ENCODE data around the gene SEL1L2. TPM values are rescaled to one million over a fixed set of nuclear protein-coding genes. Genes with fewer than 3 reads are reported as not detected.

Gene SEL1L2
- total RNA-seq, 2 donors from 2014 or later, result not detected

DNA sequence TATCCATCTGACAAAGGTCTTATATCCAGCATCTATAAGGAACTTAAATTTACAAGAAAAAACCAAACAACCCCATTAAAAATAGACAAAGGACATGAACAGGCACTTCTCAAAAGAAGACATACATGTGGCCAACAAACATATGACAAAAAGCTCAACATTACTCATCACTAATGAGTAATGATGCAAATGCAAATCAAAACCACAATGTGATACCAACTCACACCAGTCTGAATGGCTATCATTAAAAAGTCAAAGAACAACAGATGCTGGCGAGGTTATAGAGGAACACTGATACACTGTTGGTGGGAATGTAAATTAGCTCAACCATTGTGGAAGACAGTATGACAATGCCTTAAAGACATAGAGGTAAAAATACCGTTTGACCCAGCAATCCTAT is 18.8 kb upstream of the SEL1L2 start:
- DNase-seq (ENCODE audit: low spot score) (no peak), ATAC-seq (ENCODE audit: insufficient number of reproducible peaks, low FRiP score, low read depth) (no peak)
- H3K4me3 ChIP-seq, result no peak overlapping the region
- TF ChIP-seq, protein P1, sequence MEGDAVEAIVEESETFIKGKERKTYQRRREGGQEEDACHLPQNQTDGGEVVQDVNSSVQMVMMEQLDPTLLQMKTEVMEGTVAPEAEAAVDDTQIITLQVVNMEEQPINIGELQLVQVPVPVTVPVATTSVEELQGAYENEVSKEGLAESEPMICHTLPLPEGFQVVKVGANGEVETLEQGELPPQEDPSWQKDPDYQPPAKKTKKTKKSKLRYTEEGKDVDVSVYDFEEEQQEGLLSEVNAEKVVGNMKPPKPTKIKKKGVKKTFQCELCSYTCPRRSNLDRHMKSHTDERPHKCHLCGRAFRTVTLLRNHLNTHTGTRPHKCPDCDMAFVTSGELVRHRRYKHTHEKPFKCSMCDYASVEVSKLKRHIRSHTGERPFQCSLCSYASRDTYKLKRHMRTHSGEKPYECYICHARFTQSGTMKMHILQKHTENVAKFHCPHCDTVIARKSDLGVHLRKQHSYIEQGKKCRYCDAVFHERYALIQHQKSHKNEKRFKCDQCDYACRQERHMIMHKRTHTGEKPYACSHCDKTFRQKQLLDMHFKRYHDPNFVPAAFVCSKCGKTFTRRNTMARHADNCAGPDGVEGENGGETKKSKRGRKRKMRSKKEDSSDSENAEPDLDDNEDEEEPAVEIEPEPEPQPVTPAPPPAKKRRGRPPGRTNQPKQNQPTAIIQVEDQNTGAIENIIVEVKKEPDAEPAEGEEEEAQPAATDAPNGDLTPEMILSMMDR (IDR thresholded peaks at IDR 0.05), result no peak
- no peaks in the 10 kb centered on the region for H3K27me3 ChIP-seq (replicated peaks; ENCODE audit: insufficient read depth)
- H3K27ac ChIP-seq, result no peak overlapping the region
- peaks cover 7% of the 10 kb centered on the region for H3K9me3 ChIP-seq
- no peaks in the 10 kb centered on the region for H3K36me3 ChIP-seq
- no peaks in the 10 kb centered on the region for H3K4me1 ChIP-seq (ENCODE audit: control insufficient read depth in 1 of 2, low read depth in 2 of 2)

DNA sequence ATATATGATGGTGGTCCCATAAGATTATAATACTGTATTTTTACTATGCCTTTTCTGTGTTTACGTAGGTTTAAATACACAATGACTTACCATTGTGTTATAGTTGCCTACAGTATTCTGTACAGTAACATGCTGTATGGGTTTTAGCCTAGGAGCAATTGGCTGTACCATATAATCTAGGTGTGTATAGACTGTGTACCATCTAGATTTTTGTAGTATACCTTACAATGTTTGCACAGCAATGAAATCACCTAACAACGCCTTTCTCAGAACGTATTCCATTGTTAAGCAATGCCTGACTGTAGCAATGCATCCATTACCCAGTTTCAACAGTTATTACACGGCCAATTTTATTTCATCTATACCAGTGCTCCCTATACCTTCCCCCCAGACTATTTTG is 15.6 kb upstream of the SEL1L2 start:
- Histone ChIP-seq H3K4me3 (no peak overlapping the region), H3K9me3 (no peaks in the 10 kb centered on the region), H3K27me3 (replicated peaks; ENCODE audit: insufficient read depth) (no peaks in the 10 kb centered on the region), H3K36me3 (no peaks in the 10 kb centered on the region), H3K4me1 (ENCODE audit: control insufficient read depth in 1 of 2, low read depth in 2 of 2) (no peaks in the 10 kb centered on the region), H3K27ac (no peak overlapping the region)
- TF ChIP-seq, protein P1 (IDR thresholded peaks at IDR 0.05), result no peak
- ATAC-seq (ENCODE audit: insufficient number of reproducible peaks, low FRiP score, low read depth) (no peak), DNase-seq (ENCODE audit: low spot score) (no peak)

DNA sequence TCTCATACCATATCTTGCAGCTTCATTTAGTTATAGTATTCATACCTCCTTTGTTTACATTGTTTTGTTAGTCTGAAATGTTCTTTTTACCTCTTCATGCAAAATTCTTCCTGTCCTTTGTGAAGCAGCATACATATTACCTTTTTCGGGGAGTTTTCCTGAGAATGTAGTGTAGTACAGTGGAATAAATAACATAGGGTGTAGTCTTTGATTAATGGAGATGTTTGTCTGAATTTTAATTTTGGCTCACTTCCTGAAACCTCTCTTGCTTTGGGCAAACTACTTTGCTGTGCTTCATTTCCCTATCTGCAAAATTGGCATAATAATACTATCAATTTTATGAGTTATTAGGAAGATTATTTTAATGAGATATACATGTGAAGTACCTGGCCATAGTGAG is 10.5 kb upstream of the SEL1L2 start:
- Histone ChIP-seq H3K27ac (no peak overlapping the region), H3K9me3 (no peaks in the 10 kb centered on the region), H3K4me1 (ENCODE audit: control insufficient read depth in 1 of 2, low read depth in 2 of 2) (no peaks in the 10 kb centered on the region), H3K4me3 (no peak overlapping the region), H3K36me3 (no peaks in the 10 kb centered on the region), H3K27me3 (replicated peaks; ENCODE audit: insufficient read depth) (no peaks in the 10 kb centered on the region)
- DNase-seq (ENCODE audit: low spot score) (no peak), ATAC-seq (ENCODE audit: insufficient number of reproducible peaks, low FRiP score, low read depth) (no peak)
- TF ChIP-seq, protein P1 (IDR thresholded peaks at IDR 0.05), result no peak

DNA sequence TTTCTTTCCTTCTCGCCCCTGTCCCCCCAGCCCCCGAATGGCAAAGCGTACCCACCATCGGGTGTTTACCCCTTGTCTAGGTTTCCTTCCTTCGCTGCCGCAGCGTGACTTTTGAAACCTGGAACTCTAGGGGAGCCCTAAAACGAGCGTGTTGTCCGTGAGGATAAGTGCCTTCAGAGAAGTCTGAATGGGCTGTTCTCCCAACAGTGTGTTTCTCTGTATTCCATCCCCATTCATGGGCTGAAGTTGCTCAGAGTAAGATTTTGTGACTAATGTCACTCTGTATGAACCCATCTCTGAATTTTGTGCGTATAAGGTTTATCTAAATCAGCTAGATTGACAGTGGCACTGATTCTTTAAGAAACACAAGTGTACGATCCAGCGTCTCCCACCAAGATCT is 5.9 kb upstream of the SEL1L2 start:
- no peak for DNase-seq (ENCODE audit: low spot score)
- Histone ChIP-seq H3K4me1 (ENCODE audit: control insufficient read depth in 1 of 2, low read depth in 2 of 2) (no peaks in the 10 kb centered on the region), H3K9me3 (no peaks in the 10 kb centered on the region), H3K4me3 (peak overlapping the region; percentile 75), H3K27ac (no peak overlapping the region), H3K36me3 (no peaks in the 10 kb centered on the region), H3K27me3 (replicated peaks; ENCODE audit: insufficient read depth) (no peaks in the 10 kb centered on the region)
- TF ChIP-seq, protein P1 (IDR thresholded peaks at IDR 0.05), result no peak
- ATAC-seq (ENCODE audit: insufficient number of reproducible peaks, low FRiP score, low read depth), result no peak

DNA sequence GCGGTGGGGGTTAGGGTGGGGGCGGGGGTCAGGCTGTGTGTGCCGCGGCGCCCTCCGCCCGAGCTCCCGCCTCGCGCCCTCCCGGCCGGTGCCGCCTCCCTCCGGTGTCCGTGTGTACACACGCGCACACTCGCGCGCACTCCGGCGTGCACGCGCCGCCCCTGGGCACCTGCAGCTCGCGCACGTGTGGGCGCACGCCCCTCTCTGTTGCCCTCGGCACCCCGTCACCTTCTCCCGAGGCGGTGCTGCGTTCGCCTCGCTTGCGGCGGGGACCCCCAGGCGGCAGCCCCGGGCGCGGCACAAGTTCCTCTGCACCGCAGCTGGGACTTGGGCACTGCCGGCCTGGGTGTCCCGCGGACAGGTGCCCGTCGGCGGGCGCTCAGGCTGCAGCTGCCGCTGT is 5.4 kb upstream of the SEL1L2 start:
- Histone ChIP-seq H3K36me3 (no peaks in the 10 kb centered on the region), H3K9me3 (no peaks in the 10 kb centered on the region), H3K4me3 (peak overlapping the region; percentile 75), H3K27ac (no peak overlapping the region), H3K27me3 (replicated peaks; ENCODE audit: insufficient read depth) (no peaks in the 10 kb centered on the region), H3K4me1 (ENCODE audit: control insufficient read depth in 1 of 2, low read depth in 2 of 2) (no peaks in the 10 kb centered on the region)
- DNase-seq (ENCODE audit: low spot score), result no peak
- ATAC-seq (ENCODE audit: insufficient number of reproducible peaks, low FRiP score, low read depth), result no peak
- TF ChIP-seq, protein P1 (IDR thresholded peaks at IDR 0.05), result no peak

Measured in thoracic aorta (tissue), 2 donors.